ENCODE measurements around the gene POLRMT. TPM values are rescaled to one million over a fixed set of nuclear protein-coding genes. Genes with fewer than 3 reads are reported as not detected.

Gene POLRMT
- total RNA-seq, 1 experiment from 2014 or later, result 104 TPM

- no peaks in the 10 kb centered on the region for H3K9me3 ChIP-seq (ENCODE audit: control insufficient read depth, low read depth, low read length)
- no peak overlapping the region for H2BK120ac ChIP-seq (ENCODE audit: low read depth, low read length, poor library complexity, severe bottlenecking)
- H3K27me3 ChIP-seq (ENCODE audit: insufficient read depth, low read length), result no peaks in the 10 kb centered on the region
- no peak overlapping the region for H2BK15ac ChIP-seq (ENCODE audit: low read depth, low read length)
- no peak overlapping the region for H3K4me2 ChIP-seq (ENCODE audit: insufficient read depth, insufficient read length, low read length)
- Mint-ChIP-seq H3K4me3 (no peak overlapping the region), H3K9me3 (peaks cover 21% of the 10 kb centered on the region in 2 experiments), H3K27ac (no peak overlapping the region; a peak in 1 of 7 replicates), H3K27me3 (ENCODE audit: low read depth) (peaks cover 27% of the 10 kb centered on the region), H3K4me1 (peaks cover 12 to 17% of the 10 kb centered on the region in 2 experiments), H3K36me3 (ENCODE audit: insufficient read depth in 1 of 3, low read depth in 3 of 3) (peaks cover 7 to 15% (median 10%) of the 10 kb centered on the region in 3 experiments)
- H2AK5ac ChIP-seq (ENCODE audit: insufficient read length, low read length), result no peak overlapping the region
- H3K23ac ChIP-seq (ENCODE audit: insufficient read length, low read depth, low read length), result no peak overlapping the region
- no peaks in the 10 kb centered on the region for H3K79me1 ChIP-seq (ENCODE audit: insufficient read depth, low read depth, low read length, poor library complexity, severe bottlenecking)
- no peak overlapping the region for H4K8ac ChIP-seq (replicated peaks; ENCODE audit: insufficient read length, low read depth, low read length)
- no peak overlapping the region for H2BK12ac ChIP-seq (ENCODE audit: insufficient read length, low read depth, low read length)
- no peak overlapping the region for H3K4ac ChIP-seq (ENCODE audit: low read depth, low read length)
- no peak for DNase-seq
- H3K4me1 ChIP-seq (ENCODE audit: insufficient read depth, low read length), result no peaks in the 10 kb centered on the region; the same call in 1 of the 2 replicates
- no peak overlapping the region for H3K9ac ChIP-seq (ENCODE audit: extremely low read depth, insufficient read length, low read length)
- H3K23me2 ChIP-seq (ENCODE audit: insufficient read length, low read depth, low read length, poor library complexity, severe bottlenecking), result peaks cover 7% of the 10 kb centered on the region
- no peak overlapping the region for H4K91ac ChIP-seq (ENCODE audit: insufficient read length, low read depth, low read length)
- TF ChIP-seq CTCF (conservative IDR thresholded peaks at IDR 0.05), result no peak
- no peak overlapping the region for H3K27ac ChIP-seq (ENCODE audit: insufficient read length, low read depth, low read length)
- H3K79me2 ChIP-seq (ENCODE audit: insufficient read depth, low read length), result no peaks in the 10 kb centered on the region
- no peak overlapping the region for H2AFZ ChIP-seq (ENCODE audit: low read length)
- no peak overlapping the region for H3K56ac ChIP-seq (ENCODE audit: insufficient read length, low read depth, low read length)
- H4K20me1 ChIP-seq (ENCODE audit: control insufficient read depth, insufficient read depth, insufficient read length), result no peaks in the 10 kb centered on the region
- no peak overlapping the region for H3T11ph ChIP-seq (ENCODE audit: low read length)
- H2BK5ac ChIP-seq (ENCODE audit: insufficient read length, low read length), result no peak overlapping the region
- H4K5ac ChIP-seq (ENCODE audit: insufficient read length, low read depth, low read length), result no peak overlapping the region
- no peak overlapping the region for H3K14ac ChIP-seq (ENCODE audit: insufficient read depth, low read length)
- H3K18ac ChIP-seq (ENCODE audit: insufficient read length, low read depth, low read length), result no peak overlapping the region
- WGBS (ENCODE audit: extremely low coverage, insufficient read length, low lambda C conversion rate), result no CpG with 5 or more reads among the region's 22 CpGs
- H2BK20ac ChIP-seq (ENCODE audit: low read depth, low read length, poor library complexity, severe bottlenecking), result no peak overlapping the region
Measured at GRCh38 chr19:567296-567900, 65.9 kb downstream of the POLRMT start.

Other genes starting within 250 kb of the POLRMT start
- 14.6 and 15.4 TPM in 2 replicates for gene C2CD4C, start 224.4 kb downstream of the POLRMT start, total RNA-seq (2021)
- 16.6 and 18.0 TPM in 2 replicates for gene SHC2, start 172.5 kb downstream of the POLRMT start, total RNA-seq (2021)
- 0.72 and 1.2 TPM in 2 replicates for gene MADCAM1, start 137.1 kb downstream of the POLRMT start, total RNA-seq (2021)
- gene TPGS1, start 126.0 kb downstream of the POLRMT start, total RNA-seq (2021), result 7.4 and 8.1 TPM in 2 replicates
- gene CDC34, start 101.8 kb downstream of the POLRMT start, total RNA-seq (2021), result 109 and 112 TPM in 2 replicates
- 0.64 and 0.66 TPM in 2 replicates for gene GZMM, start 89.5 kb downstream of the POLRMT start, total RNA-seq (2021)
- gene BSG, start 60.9 kb downstream of the POLRMT start, total RNA-seq (2021), result 715 and 719 TPM in 2 replicates
- gene HCN2, start 43.7 kb downstream of the POLRMT start, total RNA-seq (2021), result 3.7 and 4.1 TPM in 2 replicates
- 0.72 and 0.99 TPM in 2 replicates for gene FGF22, start 6.3 kb upstream of the POLRMT start, total RNA-seq (2021)
- gene RNF126, start 29.7 kb upstream of the POLRMT start, total RNA-seq (2021), result 78.0 and 81.9 TPM in 2 replicates
- gene FSTL3, start 42.9 kb upstream of the POLRMT start, total RNA-seq (2021), result 6.8 and 9.1 TPM in 2 replicates
- gene PRSS57, start 61.9 kb upstream of the POLRMT start, total RNA-seq (2021), result 0.22 TPM in 1 of 2 replicates, not detected in the other
- 18.5 and 23.6 TPM in 2 replicates for gene PALM, start 75.4 kb upstream of the POLRMT start, total RNA-seq (2021)
- 0.44 and 0.83 TPM in 2 replicates for gene MISP, start 117.6 kb upstream of the POLRMT start, total RNA-seq (2021)
- gene PTBP1, start 163.9 kb upstream of the POLRMT start, total RNA-seq (2021), result 712 and 748 TPM in 2 replicates
- gene PLPPR3, start 188.4 kb upstream of the POLRMT start, total RNA-seq (2021), result 57.9 and 61.2 TPM in 2 replicates
- gene AZU1, start 194.3 kb upstream of the POLRMT start, total RNA-seq (2021), result 0.77 and 1.6 TPM in 2 replicates
- 0.31 TPM in 1 of 2 replicates, not detected in the other for gene PRTN3, start 207.5 kb upstream of the POLRMT start, total RNA-seq (2021)
- gene ELANE, start 218.8 kb upstream of the POLRMT start, total RNA-seq (2021), result not detected in 2 replicates
- gene CFD, start 226.1 kb upstream of the POLRMT start, total RNA-seq (2021), result 1.9 and 2.8 TPM in 2 replicates